ENCODE data around the gene GSG1.

- TF ChIP-seq POLR2AphosphoS5 (IDR thresholded peaks at IDR 0.05; ENCODE audit: low read depth, low read length) (no peak), CTCF (IDR thresholded peaks at IDR 0.05 in 2 of 3, conservative IDR thresholded peaks at IDR 0.05 in 1 of 3; ENCODE audit: borderline replicate concordance in 1 of 3, insufficient read depth in 1 of 3, low read depth in 2 of 3, low read length in 2 of 3) (no peak)
Measured at GRCh38 chr12:13049816-13050215, 53.7 kb downstream of the GSG1 start.
